GM12878 (cell line): Measurements from ENCODE around the gene SIM2. TPM values are rescaled to one million over a fixed set of nuclear protein-coding genes. Genes with fewer than 3 reads are reported as not detected.

Experiments
- ATAC-seq: fragments of 200-7000 bp; cut with Tn5 transposase; 3 replicates; pipeline ENCODE4 v1.9.1; 2020; ENCODE audit warnings: mild to moderate bottlenecking, moderate library complexity
- BruUV-seq: library from RNA; stranded (reverse); fragments of 400-500 nt; replicated peaks from 2 replicates; lab custom pipeline; 2021; lab: Mats Ljungman, UMichigan
- CTCF ChIA-PET: fragments of 300-600 bp; sonication (Branson Sonifier 250); formaldehyde crosslinking; extraction: SDS; loops from one replicate; lab custom pipeline; 2021; ENCODE audit warnings: inconsistent platforms; lab: Yijun Ruan, JAX
- POLR2A ChIA-PET: fragments of 350-600 bp; formaldehyde crosslinking; extraction: SDS; loops from one replicate; lab custom pipeline; 2021; ENCODE audit warnings: inconsistent platforms; lab: Charles Lee
- RAD21 ChIA-PET: fragments of 300-600 bp; sonication (Branson Sonifier 250); formaldehyde crosslinking; loops from one replicate; lab custom pipeline; 2023; ENCODE audit warnings: antibody characterized with exemption; ENCODE audit not compliant: unreplicated experiment; lab: Charles Lee
- SMC1A ChIA-PET: fragments of 300-600 bp; sonication (Branson Sonifier 250); formaldehyde crosslinking; loops from one replicate; lab custom pipeline; 2023; ENCODE audit not compliant: unreplicated experiment, uncharacterized antibody; lab: Charles Lee
- DNase-seq: peaks from one replicate; pipeline ENCODE4 v3.0.0-alpha.2; 2011; ENCODE audit warnings: low read depth, low spot score
- FAIRE-seq: peaks from 3 replicates; lab custom pipeline; 2011; peaks lifted over from hg19 to GRCh38; lab: Jason Lieb, UNC
- H2AFZ ChIP-seq: 2 replicates; pipeline ENCODE4 v1.6.0; 2011; ENCODE audit warnings: low read depth, low read length, control low read depth; ENCODE audit not compliant: control insufficient read depth
- H3K27ac ChIP-seq: 2 replicates; pipeline ENCODE4 v1.5.1; 2011; ENCODE audit warnings: control low read depth; ENCODE audit not compliant: control insufficient read depth, insufficient read depth
- H3K27me3 ChIP-seq, 2 experiments: replicated peaks in 1 of 2; 2 replicates each; pipeline versions ENCODE4 v1.6.0 to v1.6.1; 2011; ENCODE audit warnings: low read length in 1 of 2; ENCODE audit not compliant: control insufficient read depth in 2 of 2, insufficient read depth in 2 of 2
- H3K36me3 ChIP-seq, 2 experiments: 2 replicates each; pipeline ENCODE4 v1.5.1; 2011; ENCODE audit warnings: low read length in 1 of 2; ENCODE audit not compliant: control insufficient read depth in 2 of 2, insufficient read depth in 2 of 2
- H3K4me1 ChIP-seq: 2 replicates; pipeline ENCODE4 v1.6.1; 2011; ENCODE audit warnings: mild to moderate bottlenecking, low read length, moderate library complexity, mixed read lengths; ENCODE audit not compliant: control insufficient read depth, insufficient read depth
- H3K4me2 ChIP-seq: 2 replicates; pipeline ENCODE4 v1.6.0; 2011; ENCODE audit warnings: control low read depth; ENCODE audit not compliant: control insufficient read depth, insufficient read depth
- H3K4me3 ChIP-seq: fragments of 200-600 bp; sonication (generic); 2 replicates; pipeline ENCODE4 v1.5.1; 2016
- H3K79me2 ChIP-seq: 2 replicates; pipeline ENCODE4 v1.6.0; 2011; ENCODE audit warnings: low read length; ENCODE audit not compliant: control insufficient read depth, insufficient read depth
- H3K9ac ChIP-seq: 2 replicates; pipeline ENCODE4 v1.8.0; 2011; ENCODE audit warnings: low read length, control low read depth, mixed read lengths; ENCODE audit not compliant: control insufficient read depth, insufficient read depth
- H3K9me3 ChIP-seq: replicated peaks from 3 replicates; pipeline ENCODE4 v1.5.1; 2011; ENCODE audit warnings: mild to moderate bottlenecking, low read length; ENCODE audit not compliant: control insufficient read depth, insufficient read depth
- H4K20me1 ChIP-seq: 2 replicates; pipeline ENCODE4 v1.6.0; 2011; ENCODE audit not compliant: control insufficient read depth, insufficient read depth
- CUX1 ChIP-seq: IDR thresholded peaks from 2 replicates; pipeline ENCODE4 v1.6.1; 2012; ENCODE audit warnings: improper control_type of control experiment, low read depth, low read length; ENCODE audit not compliant: insufficient replicate concordance
- GATAD2B ChIP-seq: fragments of 450-650 bp; conservative IDR thresholded peaks from 2 replicates; pipeline ENCODE4 v1.6.1; 2017; ENCODE audit warnings: low read depth, mild to moderate bottlenecking, moderate library complexity
- NFYA ChIP-seq: IDR thresholded peaks from 2 replicates; pipeline ENCODE4 v1.6.1; 2011; ENCODE audit warnings: low read depth, mild to moderate bottlenecking, low read length, improper control_type of control experiment, borderline replicate concordance
- POLR2AphosphoS5 ChIP-seq: IDR thresholded peaks from 2 replicates; pipeline ENCODE4 v1.6.1; 2011; ENCODE audit warnings: mild to moderate bottlenecking, low read length, inconsistent platforms
- SRF ChIP-seq, 2 experiments: IDR thresholded peaks; 2 replicates each; pipeline ENCODE4 v1.6.1; 2011; ENCODE audit warnings: low read depth in 2 of 2, low read length in 2 of 2, mild to moderate bottlenecking in 1 of 2, moderate library complexity in 1 of 2
- TCF12 ChIP-seq: IDR thresholded peaks from 2 replicates; pipeline ENCODE4 v1.6.1; 2011; ENCODE audit warnings: low read depth, mild to moderate bottlenecking, low read length
- WGBS: methylation state at CpG from one replicate; pipeline ENCODE4 v1.1.6; 2016; ENCODE audit warnings: low lambda C conversion rate; ENCODE audit not compliant: insufficient replicate concordance, insufficient coverage; ENCODE audit errors: missing lambda C conversion rate; 5-methylcytosine and 5-hydroxymethylcytosine counted together
- in situ Hi-C: fragments of 300-500 bp; cut with MboI; formaldehyde crosslinking; loops from 9 replicates; pipeline ENCODE4 v1.14.3; 2018; ENCODE audit warnings: mixed read lengths
- intact Hi-C: fragments of 100-400 bp; cut with micrococcal nuclease; formaldehyde crosslinking; loops from one replicate; pipeline ENCODE4 v1.14.2; 2022; ENCODE audit not compliant: unreplicated experiment
- polyA plus RNA-seq, 11 experiments: library from polyadenylated mRNA; depleted of rRNA in 4 of 11; unstranded in 6 of 11; stranded (reverse) in 5 of 11; fragments of >200 nt; fragmentation: Nextera tagmentation in 4 of 11; fragmentation: Illumina TruSeq in 1 of 11; extraction: Ambion mirVana in 4 of 11; extraction: Trizol in 1 of 11; gene quantifications; 1 replicate in 1 of 11; 2 replicates in 10 of 11; pipeline versions ENCODE4 v1.2.1 to v1.2.3, GENCODE V29; 2011 to 2016; ENCODE audit warnings: inconsistent platforms in 2 of 11, missing spikeins in 2 of 11, low read depth in 1 of 11
- total RNA-seq, 4 experiments: library from RNA; depleted of rRNA in 3 of 4; stranded (reverse); fragments of >200 nt in 3 of 4; fragmentation: Illumina TruSeq in 1 of 4; extraction: Trizol in 1 of 4; gene quantifications; 2 replicates each; pipeline versions ENCODE4 v1.2.1 to v1.2.3, GENCODE V29; 2013 to 2021
- TF ChIP-seq, protein P1 (sequence below): fragments of 450-650 bp; IDR thresholded peaks from 2 replicates; pipeline ENCODE4 v1.6.1; 2018; ENCODE audit warnings: borderline replicate concordance, mild to moderate bottlenecking; ENCODE audit not compliant: partially characterized antibody

The SIM2 gene
- total and polyA plus RNA-seq, 10 of the 15 experiments (the other 5 are each of a cell fraction or from before 2014, with no cell fraction given), result 0.02 to 0.15 (median 0.05) TPM; not detected in 7

DNA sequence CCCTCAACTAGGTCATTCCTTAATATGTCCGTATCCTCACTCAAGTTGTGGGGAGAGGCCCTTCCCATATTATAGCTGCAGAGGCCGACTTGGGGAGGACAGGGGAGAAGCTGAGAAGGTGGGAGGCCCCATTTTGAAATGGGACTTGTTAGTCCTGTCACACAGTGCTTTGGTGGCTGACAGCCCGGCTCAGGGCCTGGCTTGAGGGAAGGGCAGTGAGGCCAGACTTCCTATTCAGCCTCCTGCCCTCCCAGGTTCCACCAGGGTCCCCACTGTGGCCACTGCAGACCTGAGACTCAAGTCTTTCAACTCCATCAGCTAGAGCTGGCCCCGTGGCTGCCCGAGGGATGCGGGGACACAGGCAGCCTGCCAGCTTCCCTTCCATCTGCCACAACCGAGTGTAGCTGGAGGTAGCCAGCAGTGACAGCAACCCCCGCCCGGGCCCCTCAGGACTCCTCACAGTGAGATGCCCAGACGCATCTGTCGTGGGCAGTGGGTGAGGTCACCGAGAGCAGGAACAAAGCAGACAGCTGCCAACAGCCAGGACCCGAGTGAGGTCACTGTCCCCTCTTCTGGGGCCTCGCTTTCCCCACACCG, 36.9 kb downstream of the SIM2 start (continued):
- TF ChIP-seq CUX1, result no peak
- TF ChIP-seq POLR2AphosphoS5, result no peak
- TF ChIP-seq SRF (IDR thresholded peaks at IDR 0.05; ENCODE audit: low read depth in 2 of 2, low read length in 2 of 2), result no peak
- TF ChIP-seq GATAD2B, result no peak
- TF ChIP-seq, all 136 proteins: peak for 0

DNA sequence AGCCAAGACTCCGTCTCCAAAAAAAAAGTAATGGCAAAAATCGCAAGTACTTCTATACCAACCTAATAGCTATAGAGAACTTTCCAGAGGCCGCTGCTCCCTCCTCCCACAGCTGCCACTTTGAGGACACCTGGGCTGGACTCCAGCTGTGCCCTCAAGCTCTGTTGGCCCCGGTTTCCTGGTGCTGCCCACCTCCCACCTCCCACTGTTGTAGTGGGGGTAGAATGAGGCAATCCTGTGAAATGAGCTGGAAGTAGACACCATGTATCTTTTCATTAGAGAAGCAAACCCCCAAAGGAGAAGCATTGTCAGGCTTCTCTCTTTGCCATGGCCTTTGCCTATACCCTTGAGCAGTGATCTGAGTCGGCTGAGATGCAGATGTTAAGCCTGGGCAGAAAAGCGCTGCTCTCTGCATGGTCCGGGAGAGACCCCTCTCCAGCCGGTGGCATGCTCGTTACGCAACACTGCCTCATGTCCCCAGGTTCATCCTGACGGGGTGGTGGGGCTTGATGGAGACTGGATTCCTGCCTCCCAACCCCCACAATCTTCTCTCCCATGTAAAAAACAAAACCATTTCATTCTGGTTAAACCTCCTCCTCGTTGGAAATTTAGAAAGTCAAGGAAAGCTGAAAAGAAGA, 39.7 kb downstream of the SIM2 start:
- Histone ChIP-seq H3K9me3 (no peaks in the 10 kb centered on the region), H2AFZ (no peak overlapping the region), H3K9ac (no peak overlapping the region), H3K4me1 (no peaks in the 10 kb centered on the region), H3K4me3 (no peak overlapping the region), H3K4me2 (no peak overlapping the region), H3K27me3 (peaks cover 0 to 2% of the 10 kb centered on the region in 2 experiments; a peak in 2 of 4 replicates), H4K20me1 (no peaks in the 10 kb centered on the region), H3K79me2 (no peaks in the 10 kb centered on the region), H3K27ac (no peak overlapping the region), H3K36me3 (no peaks in the 10 kb centered on the region)
- DNase-seq, result no peak
- TF ChIP-seq, protein P1, sequence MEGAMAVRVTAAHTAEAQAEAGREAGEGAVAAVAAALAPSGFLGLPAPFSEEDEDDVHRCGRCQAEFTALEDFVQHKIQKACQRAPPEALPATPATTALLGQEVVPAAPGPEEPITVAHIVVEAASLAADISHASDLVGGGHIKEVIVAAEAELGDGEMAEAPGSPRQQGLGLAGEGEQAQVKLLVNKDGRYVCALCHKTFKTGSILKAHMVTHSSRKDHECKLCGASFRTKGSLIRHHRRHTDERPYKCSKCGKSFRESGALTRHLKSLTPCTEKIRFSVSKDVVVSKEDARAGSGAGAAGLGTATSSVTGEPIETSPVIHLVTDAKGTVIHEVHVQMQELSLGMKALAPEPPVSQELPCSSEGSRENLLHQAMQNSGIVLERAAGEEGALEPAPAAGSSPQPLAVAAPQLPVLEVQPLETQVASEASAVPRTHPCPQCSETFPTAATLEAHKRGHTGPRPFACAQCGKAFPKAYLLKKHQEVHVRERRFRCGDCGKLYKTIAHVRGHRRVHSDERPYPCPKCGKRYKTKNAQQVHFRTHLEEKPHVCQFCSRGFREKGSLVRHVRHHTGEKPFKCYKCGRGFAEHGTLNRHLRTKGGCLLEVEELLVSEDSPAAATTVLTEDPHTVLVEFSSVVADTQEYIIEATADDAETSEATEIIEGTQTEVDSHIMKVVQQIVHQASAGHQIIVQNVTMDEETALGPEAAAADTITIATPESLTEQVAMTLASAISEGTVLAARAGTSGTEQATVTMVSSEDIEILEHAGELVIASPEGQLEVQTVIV, result no peak
- TF ChIP-seq TCF12 (no peak), SRF (IDR thresholded peaks at IDR 0.05; ENCODE audit: low read depth in 2 of 2, low read length in 2 of 2) (no peak), NFYA (no peak)
- ChIA-PET POLR2A (interaction anchor here (0.6 kb wide), 1 partner anchor 91 kb away, joined by 3 read pairs; no protein-coding TSS in a partner anchor), SMC1A (no interaction called here), RAD21 (no interaction called here), CTCF (interaction anchor here (1.3 kb wide), 1 partner anchor 108 kb away, joined by 3 read pairs; no protein-coding TSS in a partner anchor)
- intact Hi-C loops (no loop called here), in situ Hi-C loops (no loop called here)
- WGBS, result 43% methylated on average over 12 of the region's 12 CpGs
- BruUV-seq, result no TSS peak
- no peak for ATAC-seq
- FAIRE-seq, result no peak
